Measurements from ENCODE around the gene SMNDC1.
A peak's percentile ranks its signal among the peaks of the same experiment; 100 is the strongest.
"Not testable (repeated sequence)": the region's sequence is repeated elsewhere in the genome, so short reads cannot be mapped to it uniquely, and the experiment has no call there.

The SMNDC1 gene

GRCh38 chr10:110304780-110305421, at the start of gene SMNDC1:
TSS of gene SMNDC1 (minus strand) at chr10:110304920. CDS start at chr10:110303587, 1,333 bp downstream.
- DNase-seq (ENCODE audit: low spot score) = peak; percentile 99

DNA sequence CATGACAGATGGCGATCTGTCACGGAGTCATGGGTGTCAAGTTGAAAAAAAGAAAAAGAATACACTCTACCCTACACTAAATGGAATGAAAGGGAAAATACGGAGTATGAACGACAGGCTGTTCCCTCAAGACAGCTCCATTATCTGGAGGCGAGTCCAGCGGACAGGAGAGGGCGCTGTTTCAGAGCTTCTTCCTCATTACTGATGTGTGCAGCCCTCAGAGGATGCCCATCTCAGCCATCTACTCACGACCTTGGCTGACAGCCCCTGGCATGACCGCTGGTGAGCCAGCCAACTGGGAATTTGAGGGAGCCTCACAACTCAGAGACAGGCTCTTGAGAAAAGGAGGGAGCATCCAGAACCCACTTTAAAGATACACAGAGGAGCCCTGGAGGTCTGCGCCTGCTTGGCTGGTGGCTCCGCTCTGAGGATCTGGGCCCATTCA, 49.6 kb upstream of the SMNDC1 start:
- DNase-seq (ENCODE audit: low spot score) = peak; percentile 95

DNA sequence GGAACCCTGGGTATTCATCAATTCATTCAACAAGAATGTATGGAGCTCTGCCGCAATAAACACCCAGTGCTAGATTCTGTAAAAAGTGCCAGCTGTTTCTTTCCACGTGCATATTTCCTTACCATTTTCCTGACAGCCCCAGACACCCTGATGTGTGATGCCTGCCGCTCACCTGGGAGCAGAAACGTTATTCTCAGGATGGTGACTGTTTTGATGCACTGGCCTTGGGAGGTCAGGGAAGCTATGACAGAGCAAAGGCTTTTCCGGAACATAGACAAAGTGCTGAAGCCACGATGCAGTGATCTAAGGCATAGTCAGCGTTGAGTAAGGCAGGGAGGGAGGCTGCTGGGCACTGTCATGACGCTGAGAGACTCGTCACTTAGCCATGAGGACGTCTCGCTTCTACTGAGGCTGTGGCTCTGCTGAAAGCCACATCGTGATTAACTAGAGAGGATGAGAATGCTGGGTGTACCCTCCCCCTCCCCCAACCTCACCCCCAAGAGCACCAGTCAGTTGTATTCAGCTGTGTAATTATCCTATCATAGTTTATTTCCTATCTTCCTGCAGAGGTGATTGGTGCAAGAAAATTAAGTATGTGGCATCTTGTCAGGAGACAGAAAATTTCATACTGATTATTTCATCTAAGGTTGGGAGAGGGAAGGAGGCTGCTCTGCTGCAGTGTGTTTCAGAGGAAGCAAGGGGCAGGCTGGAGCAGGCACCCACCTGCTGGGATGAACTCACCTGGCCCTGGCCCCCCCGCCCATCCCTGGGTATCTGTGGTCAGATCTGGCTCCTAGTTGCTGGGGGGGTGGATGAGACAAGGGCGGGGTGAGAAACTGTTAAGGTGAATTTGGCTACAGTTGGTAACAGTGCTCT, 48.8 kb upstream of the SMNDC1 start:
- peak; percentile 100 for DNase-seq (ENCODE audit: low spot score)

DNA sequence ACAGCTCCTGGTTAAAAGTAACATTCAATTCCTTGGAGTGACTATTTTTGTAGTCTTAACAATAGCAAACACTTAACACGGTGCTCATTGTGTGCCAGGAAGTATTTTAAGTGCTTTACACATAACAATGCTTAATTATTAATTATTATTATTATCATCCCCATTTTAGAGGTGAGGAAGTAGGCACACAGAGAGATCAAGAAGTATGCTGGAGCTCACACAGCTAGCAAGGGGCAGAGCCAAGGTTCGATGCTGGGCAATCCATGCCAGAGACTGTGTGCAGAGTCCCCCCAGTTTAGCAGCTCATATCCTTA, 48.2 kb upstream of the SMNDC1 start:
- DNase-seq (ENCODE audit: low spot score) = no peak

DNA sequence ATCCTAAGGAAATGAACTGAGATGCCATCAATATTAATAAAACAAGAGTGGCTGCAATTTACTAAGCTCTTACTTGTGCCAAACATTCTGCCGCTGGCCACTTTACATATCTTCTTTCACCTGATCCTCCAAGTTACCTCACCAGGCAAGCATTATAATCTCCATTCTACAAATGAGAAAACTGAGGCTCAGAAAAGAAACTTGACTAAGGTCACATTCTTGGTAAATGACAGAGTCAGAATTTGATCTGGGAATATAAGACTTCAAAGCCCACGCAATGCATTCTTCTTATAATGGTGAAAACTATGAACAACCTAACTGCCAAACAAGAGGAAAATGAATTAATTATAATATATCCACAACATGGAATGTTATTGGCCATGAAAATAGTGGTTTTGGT, 46.1 kb upstream of the SMNDC1 start:
- no peak for DNase-seq (ENCODE audit: low spot score)

DNA sequence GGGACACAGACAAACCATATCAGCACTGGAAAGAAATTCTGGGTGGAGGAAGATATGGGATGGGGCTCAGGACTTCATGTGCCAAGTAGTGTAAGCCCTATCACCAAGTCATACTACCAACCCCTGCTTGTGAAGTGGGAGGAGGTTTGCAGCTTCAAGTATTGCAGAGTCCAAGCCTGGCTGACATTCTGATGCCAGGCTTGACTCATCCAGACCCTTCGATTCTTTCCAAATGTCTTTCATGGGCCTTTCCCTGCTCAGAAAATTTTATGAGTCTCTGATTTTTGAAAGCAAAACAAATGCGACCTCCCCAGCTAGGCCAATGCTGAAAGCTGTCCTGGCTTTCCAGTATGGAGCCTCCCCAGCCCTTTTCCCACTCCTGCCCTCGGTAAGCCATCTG, 45.1 kb upstream of the SMNDC1 start:
- no peak for DNase-seq (ENCODE audit: low spot score)

DNA sequence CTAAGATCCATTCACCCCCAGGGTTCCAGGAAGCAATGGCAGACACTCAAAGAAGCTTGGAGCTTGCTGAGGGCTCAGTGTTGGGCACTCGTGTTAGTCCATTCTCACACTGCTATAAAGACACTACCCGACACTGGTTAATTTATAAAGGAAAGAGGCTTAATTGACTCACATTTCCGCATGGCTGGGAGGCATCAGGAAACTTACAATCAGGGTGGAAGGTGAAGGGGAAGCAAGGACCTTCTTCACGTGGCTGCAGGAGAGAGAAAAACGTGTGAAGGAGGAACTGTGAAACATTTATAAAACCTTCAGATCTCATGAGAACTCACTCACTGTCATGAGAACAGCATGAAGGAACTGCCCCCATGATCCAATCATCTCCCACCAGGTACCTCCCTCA, 44.7 kb upstream of the SMNDC1 start:
- DNase-seq (ENCODE audit: low spot score) = no peak

DNA sequence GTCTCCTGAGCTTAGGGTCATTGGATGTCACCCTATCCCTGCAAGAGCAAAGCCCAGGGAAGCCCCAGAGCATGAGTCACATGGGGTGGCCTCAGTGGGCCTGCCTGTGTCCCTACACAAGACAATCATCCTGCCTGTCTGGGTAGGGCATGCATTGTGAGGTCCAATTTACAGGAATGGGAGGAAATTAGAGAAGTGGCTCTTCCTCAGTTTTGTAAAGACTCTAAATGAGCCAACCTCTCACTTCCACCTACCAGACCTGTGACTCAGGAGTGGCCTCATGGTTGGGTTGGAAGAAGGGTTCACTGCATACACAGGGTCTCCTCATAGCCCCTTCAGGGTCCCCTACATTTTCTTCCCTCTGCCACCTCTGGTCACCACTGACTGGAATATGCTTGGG, 43.6 kb upstream of the SMNDC1 start:
- DNase-seq (ENCODE audit: low spot score) = no peak

DNA sequence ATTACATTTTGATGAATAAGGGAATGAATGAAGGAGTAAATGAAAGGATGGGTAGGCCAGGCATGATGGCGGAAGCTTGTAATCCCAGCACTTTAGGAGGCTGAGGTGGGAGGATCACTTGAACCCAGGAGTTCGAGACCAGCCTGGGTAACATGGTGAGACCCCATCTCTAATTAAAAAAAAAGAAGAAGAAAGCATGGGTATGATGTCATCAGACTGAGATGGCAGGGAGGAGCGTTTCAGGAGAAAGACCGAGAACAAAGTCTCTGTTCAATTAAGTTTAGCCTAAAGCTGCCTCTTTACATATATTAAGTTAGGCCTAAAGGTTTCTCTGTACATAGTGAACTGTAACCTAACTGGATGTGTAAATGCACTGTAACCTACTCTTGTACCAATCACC, 42.2 kb upstream of the SMNDC1 start:
- no peak for DNase-seq (ENCODE audit: low spot score)

- DNase-seq (ENCODE audit: low spot score) = no peak
These were observed 40.6 kb upstream of the SMNDC1 start for GRCh38 chr10:110345286-110345685.

GRCh38 chr10:110344622-110345021, 39.9 kb upstream of the SMNDC1 start:
- no peak for DNase-seq (ENCODE audit: low spot score)

DNA sequence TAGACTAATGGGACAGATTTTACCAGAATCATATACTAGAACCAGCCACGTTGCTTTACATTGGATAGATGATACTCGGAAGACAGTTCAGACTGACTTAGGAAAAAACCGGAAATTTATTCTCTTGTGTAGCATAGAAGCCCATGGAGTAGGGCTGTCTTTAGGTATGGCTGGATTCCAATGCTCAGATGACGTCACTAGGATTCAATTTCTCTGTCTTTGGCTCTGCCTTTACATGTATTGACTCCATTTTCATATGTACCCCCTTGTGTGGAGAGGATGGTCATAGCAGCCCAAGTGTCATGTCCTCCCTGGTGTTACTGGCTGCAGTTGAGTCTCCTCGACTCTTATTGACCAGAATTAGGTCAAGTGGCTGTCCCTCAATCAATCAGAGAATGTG, 39.2 kb upstream of the SMNDC1 start:
- DNase-seq (ENCODE audit: low spot score) = no peak

DNA sequence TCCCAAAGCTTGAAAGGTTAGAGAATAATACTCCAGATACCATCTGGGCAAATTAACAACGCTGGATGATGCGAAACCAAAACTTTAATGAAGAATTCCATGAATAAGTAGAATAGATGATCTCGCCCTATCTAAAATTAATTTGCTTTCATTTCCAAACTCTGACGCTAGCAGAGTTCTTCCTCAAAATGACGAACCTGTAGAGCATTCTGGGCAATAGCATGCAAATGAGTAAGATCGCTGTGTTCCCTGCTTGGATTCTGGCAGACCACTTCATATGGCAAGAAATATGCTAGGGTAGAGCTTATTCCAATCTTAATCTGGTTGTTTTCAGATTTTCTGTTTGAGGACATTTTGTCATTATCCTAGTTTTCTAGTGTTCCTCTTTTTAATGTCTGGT, 36.1 kb upstream of the SMNDC1 start:
- no peak for DNase-seq (ENCODE audit: low spot score)

DNA sequence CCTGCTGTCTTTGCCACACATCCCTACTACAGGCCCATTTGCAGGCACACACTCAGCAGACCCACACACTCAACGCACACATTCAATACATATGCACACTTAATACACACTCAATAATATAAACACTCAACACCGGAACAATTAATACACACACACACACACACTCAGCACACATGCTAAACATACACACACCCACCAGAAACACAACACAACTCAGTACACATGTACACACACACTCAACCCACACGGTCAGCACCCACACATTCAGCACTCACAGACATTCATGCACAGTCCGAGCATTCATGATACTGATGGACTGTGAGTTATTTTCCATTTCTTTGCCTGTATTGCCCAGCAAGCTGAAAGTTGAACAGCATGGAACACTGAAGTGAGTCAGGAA, 35.4 kb upstream of the SMNDC1 start:
- DNase-seq (ENCODE audit: low spot score) = no peak

- DNase-seq (ENCODE audit: low spot score) = no peak
These were observed 33.2 kb upstream of the SMNDC1 start for GRCh38 chr10:110337906-110338305.

DNA sequence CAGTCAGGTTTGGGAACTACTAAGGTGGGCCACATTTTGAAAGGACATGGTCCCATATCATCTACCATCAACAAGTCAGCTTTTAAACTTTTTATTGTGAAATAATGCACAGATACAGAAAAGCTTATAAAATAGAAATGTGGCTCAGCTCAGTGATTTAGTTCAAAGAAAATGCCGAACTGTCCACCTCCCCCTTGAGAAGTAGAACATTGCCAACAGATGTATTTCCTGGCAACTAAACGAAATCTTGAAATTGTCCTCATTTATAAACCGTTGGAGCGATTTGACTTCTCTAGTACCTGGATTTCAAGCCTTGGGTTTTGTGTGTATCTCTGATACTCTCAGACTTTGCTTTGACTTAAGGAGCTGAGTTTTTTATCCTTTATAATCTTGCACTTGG, 32.7 kb upstream of the SMNDC1 start:
- DNase-seq (ENCODE audit: low spot score) = no peak

- DNase-seq (ENCODE audit: low spot score) = peak; percentile 46
These were observed 31.5 kb upstream of the SMNDC1 start for GRCh38 chr10:110336111-110336721.

DNA sequence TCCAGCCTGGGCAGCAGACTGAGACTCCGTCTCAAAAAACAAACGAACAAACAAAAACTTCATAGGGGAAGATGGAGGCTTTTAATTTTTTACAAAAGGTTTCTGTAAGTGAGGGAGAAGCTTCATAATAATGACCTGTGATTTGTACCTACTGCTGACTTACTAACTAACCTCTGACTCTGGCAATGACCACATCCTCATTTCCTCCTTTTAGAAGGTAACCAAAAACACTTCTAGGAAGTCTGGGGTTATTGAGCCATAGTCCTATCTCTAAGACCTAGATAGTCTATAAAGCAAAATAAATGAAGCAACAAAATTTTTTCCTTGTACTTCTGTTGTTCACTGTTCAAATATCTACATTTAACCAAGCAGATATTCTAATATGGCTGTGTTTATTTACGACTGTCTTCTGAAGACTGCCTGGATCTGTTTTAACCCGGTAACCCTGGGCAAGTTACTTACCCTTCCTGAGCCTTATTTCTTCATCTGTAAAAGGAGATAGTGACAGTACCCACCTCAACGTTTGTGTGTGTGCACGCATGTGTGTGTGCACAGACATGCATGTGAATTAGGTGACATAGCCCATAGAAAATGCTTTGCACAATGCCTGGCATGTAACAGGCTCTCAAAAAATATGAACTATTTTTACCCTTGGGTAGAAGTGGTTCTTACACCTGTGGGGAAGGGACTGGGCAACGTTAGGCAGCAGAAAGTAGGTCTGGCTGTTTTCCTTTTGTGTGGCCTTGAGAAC, 30.8 kb upstream of the SMNDC1 start:
- DNase-seq (ENCODE audit: low spot score) = no peak

GRCh38 chr10:110334061-110334656, 29.4 kb upstream of the SMNDC1 start:
- DNase-seq (ENCODE audit: low spot score) = no peak

GRCh38 chr10:110331226-110331795, 26.6 kb upstream of the SMNDC1 start:
- DNase-seq (ENCODE audit: low spot score) = not testable (repeated sequence)

- DNase-seq (ENCODE audit: low spot score) = no peak
These were observed 26.0 kb upstream of the SMNDC1 start for GRCh38 chr10:110330675-110331074.
